Vagina (tissue), 2 donors: Measurements from ENCODE around the gene TMEM200C. TPM values are rescaled to one million over a fixed set of nuclear protein-coding genes. Genes with fewer than 3 reads are reported as not detected.

Experiments
- DNase-seq, 2 donors: peaks; one replicate each; pipeline ENCODE4 v3.0.0-alpha.2; 2017; ENCODE audit errors: extremely low spot score in 2 of 2
- H3K27ac ChIP-seq: fragments of 200-600 bp; sonication (generic); one replicate; pipeline ENCODE4 v1.5.1; 2019
- H3K27me3 ChIP-seq: fragments of 200-600 bp; sonication (generic); one replicate; pipeline ENCODE4 v1.5.1; 2019
- H3K36me3 ChIP-seq, 2 donors: fragments of 200-600 bp; sonication (generic); one replicate each; pipeline ENCODE4 v1.5.1; 2017 to 2019
- H3K4me1 ChIP-seq: fragments of 200-600 bp; sonication (generic); one replicate; pipeline ENCODE4 v1.5.1; 2019
- H3K4me3 ChIP-seq, 2 donors: fragments of 200-600 bp; sonication (generic); 1 replicate in 1 of 2; 2 replicates in 1 of 2; pipeline ENCODE4 v1.5.1; 2016 to 2019
- H3K9me3 ChIP-seq: fragments of 200-600 bp; sonication (generic); one replicate; pipeline ENCODE4 v1.5.1; 2019
- CTCF ChIP-seq, 3 experiments: fragments of 450-650 bp in 2 of 3; fragments of 200-600 bp in 1 of 3; sonication (generic) in 1 of 3; IDR thresholded peaks; one replicate each; pipeline ENCODE4 v1.5.1; 2017 to 2019; ENCODE audit warnings: antibody characterized with exemption in 3 of 3, mild to moderate bottlenecking in 2 of 3, moderate library complexity in 2 of 3
- POLR2A ChIP-seq, 2 donors: fragments of 450-650 bp; IDR thresholded peaks; one replicate each; pipeline ENCODE4 v1.6.1; 2017; ENCODE audit warnings: antibody characterized with exemption in 2 of 2, mild to moderate bottlenecking in 2 of 2, moderate library complexity in 2 of 2
- POLR2AphosphoS5 ChIP-seq, 2 donors: sonication (generic); formaldehyde crosslinking; IDR thresholded peaks; one replicate each; pipeline ENCODE4 v1.9.0; 2017; ENCODE audit warnings: antibody characterized with exemption in 2 of 2, mild to moderate bottlenecking in 2 of 2, low read depth in 1 of 2; ENCODE audit not compliant: insufficient read depth in 1 of 2
- intact Hi-C: fragments of 100-400 bp; cut with DNase I; formaldehyde crosslinking; loops from one replicate; pipeline ENCODE4 v1.15.1; 2023
- total RNA-seq: library from RNA; depleted of rRNA; stranded (reverse); fragments of >200 nt; gene quantifications from one replicate; pipeline ENCODE4 v1.2.3, GENCODE V29; 2016

The TMEM200C gene
- total RNA-seq: under 0.01 TPM

- DNase-seq: no peak
- Histone ChIP-seq H3K4me3 (peak within 1 kb of the TSS; percentile 42 to 51), H3K9me3 (no peaks in the 10 kb centered on the region), H3K4me1 (peaks cover 15% of the 10 kb centered on the region), H3K27ac (peak within 1 kb of the TSS; percentile 46), H3K27me3 (peaks cover 5% of the 10 kb centered on the region), H3K36me3 (no peaks in the 10 kb centered on the region)
- intact Hi-C loops: no loop called here
- TF ChIP-seq POLR2AphosphoS5 (IDR thresholded peaks at IDR 0.05; ENCODE audit: insufficient read depth in 1 of 2, low read depth in 1 of 2) (no peak), CTCF (IDR thresholded peaks at IDR 0.05) (no peak), POLR2A (IDR thresholded peaks at IDR 0.05) (no peak)
Observed at GRCh38 chr18:5895299-5895875, at the start of gene TMEM200C. TMEM200C (minus strand) TSS chr18:5895522; CDS start chr18:5892063, 3,459 bp downstream.

GRCh38 chr18:5944448-5944847 lies 49.1 kb upstream of the TMEM200C start:
- Histone ChIP-seq H3K36me3 (no peaks in the 10 kb centered on the region), H3K4me1 (no peaks in the 10 kb centered on the region), H3K27ac (no peak overlapping the region), H3K9me3 (no peaks in the 10 kb centered on the region), H3K27me3 (no peaks in the 10 kb centered on the region), H3K4me3 (no peak overlapping the region)
- TF ChIP-seq POLR2AphosphoS5 (IDR thresholded peaks at IDR 0.05; ENCODE audit: insufficient read depth in 1 of 2, low read depth in 1 of 2) (no peak), POLR2A (IDR thresholded peaks at IDR 0.05) (no peak), CTCF (IDR thresholded peaks at IDR 0.05) (no peak)
- no peak for DNase-seq
- intact Hi-C loops: no loop called here

GRCh38 chr18:5943514-5943913 lies 48.2 kb upstream of the TMEM200C start:
- Histone ChIP-seq H3K4me3 (no peak overlapping the region), H3K27ac (no peak overlapping the region), H3K4me1 (no peaks in the 10 kb centered on the region), H3K27me3 (no peaks in the 10 kb centered on the region), H3K36me3 (no peaks in the 10 kb centered on the region), H3K9me3 (no peaks in the 10 kb centered on the region)
- intact Hi-C loops: no loop called here
- no peak for DNase-seq
- TF ChIP-seq CTCF (IDR thresholded peaks at IDR 0.05) (no peak), POLR2AphosphoS5 (IDR thresholded peaks at IDR 0.05; ENCODE audit: insufficient read depth in 1 of 2, low read depth in 1 of 2) (no peak), POLR2A (IDR thresholded peaks at IDR 0.05) (no peak)

GRCh38 chr18:5942591-5942990 lies 47.3 kb upstream of the TMEM200C start:
- intact Hi-C loops: no loop called here
- Histone ChIP-seq H3K4me1 (no peaks in the 10 kb centered on the region), H3K27me3 (no peaks in the 10 kb centered on the region), H3K36me3 (no peaks in the 10 kb centered on the region), H3K9me3 (no peaks in the 10 kb centered on the region), H3K4me3 (no peak overlapping the region), H3K27ac (no peak overlapping the region)
- no peak for TF ChIP-seq POLR2A (IDR thresholded peaks at IDR 0.05)
- TF ChIP-seq POLR2AphosphoS5 (IDR thresholded peaks at IDR 0.05; ENCODE audit: insufficient read depth in 1 of 2, low read depth in 1 of 2): no peak
- TF ChIP-seq CTCF (IDR thresholded peaks at IDR 0.05): no peak
- no peak for DNase-seq

GRCh38 chr18:5941890-5942289 lies 46.6 kb upstream of the TMEM200C start:
- H3K4me3 ChIP-seq: no peak overlapping the region
- H3K27ac ChIP-seq: no peak overlapping the region
- H3K36me3 ChIP-seq: no peaks in the 10 kb centered on the region
- no peaks in the 10 kb centered on the region for H3K9me3 ChIP-seq
- TF ChIP-seq CTCF (IDR thresholded peaks at IDR 0.05) (no peak), POLR2AphosphoS5 (IDR thresholded peaks at IDR 0.05; ENCODE audit: insufficient read depth in 1 of 2, low read depth in 1 of 2) (no peak), POLR2A (IDR thresholded peaks at IDR 0.05) (no peak)
- DNase-seq: no peak
- no peaks in the 10 kb centered on the region for H3K27me3 ChIP-seq
- intact Hi-C loops: no loop called here
- no peaks in the 10 kb centered on the region for H3K4me1 ChIP-seq
